ENCODE measurements around the gene MRPS25. TPM values are rescaled to one million over a fixed set of nuclear protein-coding genes. Genes with fewer than 3 reads are reported as not detected.
A peak's percentile ranks its signal among the peaks of the same experiment; 100 is the strongest.

MRPS25 gene
- total and polyA plus RNA-seq, 2 experiments from 2014 or later, result 47.9 to 75.0 TPM

GRCh38 chr3:15051531-15051930 lies 13.6 kb downstream of the MRPS25 start:
- no peak overlapping the region for H3K4me3 ChIP-seq
- H3K4me1 Mint-ChIP-seq, result peaks cover 15% of the 10 kb centered on the region
- peaks cover 61% of the 10 kb centered on the region for H3K36me3 Mint-ChIP-seq (ENCODE audit: low read depth)
- ATAC-seq (peak; percentile 99), DNase-seq (ENCODE audit: low spot score) (peak; percentile 86)
- H3K4me1 ChIP-seq (ENCODE audit: insufficient read depth), result no peaks in the 10 kb centered on the region
- H3K9me3 Mint-ChIP-seq, result no peaks in the 10 kb centered on the region; the same call in 2 of the 3 replicates
- H3K4me2 ChIP-seq, result no peak overlapping the region
- H3K4me3 Mint-ChIP-seq, result no peak overlapping the region
- H3K36me3 ChIP-seq (ENCODE audit: insufficient read depth), result peaks cover 52% of the 10 kb centered on the region
- H3K27ac Mint-ChIP-seq, result peak overlapping the region; percentile 77
- peaks cover 57% of the 10 kb centered on the region for H3K79me2 ChIP-seq (replicated peaks; ENCODE audit: insufficient read depth)
- H3K27me3 Mint-ChIP-seq (ENCODE audit: insufficient read depth, low read depth, poor library complexity), result peaks cover 3% of the 10 kb centered on the region
- no peaks in the 10 kb centered on the region for H3K27me3 ChIP-seq (ENCODE audit: insufficient read depth)
- no peak overlapping the region for H2AFZ ChIP-seq
- H3K27ac ChIP-seq (ENCODE audit: low read depth), result no peak overlapping the region
- peak; percentile 68 to 80 for TF ChIP-seq CTCF (conservative IDR thresholded peaks at IDR 0.05; ENCODE audit: low read depth in 2 of 2)
- no peak for TF ChIP-seq NANOG (IDR thresholded peaks at IDR 0.05; ENCODE audit: borderline replicate concordance)
- no peak for TF ChIP-seq CREB1 (CRISPR knock-in tag; IDR thresholded peaks at IDR 0.05; ENCODE audit: low read depth)
- TF ChIP-seq EZH2phosphoT487 (IDR thresholded peaks at IDR 0.05; ENCODE audit: unreplicated experiment), result no peak
- no peak for TF ChIP-seq EZH2 (IDR thresholded peaks at IDR 0.05; ENCODE audit: low read depth, unreplicated experiment)
- TF ChIP-seq POLR2AphosphoS5 (IDR thresholded peaks at IDR 0.05; ENCODE audit: low read depth), result 0 out of 2 replicates have a peak, but pooled peaks have one; percentile 40
- TF ChIP-seq ZNF114 (CRISPR knock-in tag; IDR thresholded peaks at IDR 0.05), result no peak
- H3K9me2 ChIP-seq (ENCODE audit: insufficient read depth), result no peaks in the 10 kb centered on the region
- H3F3A ChIP-seq (replicated peaks; ENCODE audit: low read depth), result peaks cover 17% of the 10 kb centered on the region; the same call in 1 of the 2 replicates
- peaks cover 48% of the 10 kb centered on the region for H4K20me1 ChIP-seq (replicated peaks; ENCODE audit: insufficient read depth)

GRCh38 chr3:15050405-15051092 lies 14.6 kb downstream of the MRPS25 start:
- Histone ChIP-seq H3K27me3 (ENCODE audit: insufficient read depth) (no peaks in the 10 kb centered on the region), H3K36me3 (ENCODE audit: insufficient read depth) (peaks cover 62% of the 10 kb centered on the region), H2AFZ (no peak overlapping the region), H3K79me2 (replicated peaks; ENCODE audit: insufficient read depth) (peaks cover 47% of the 10 kb centered on the region), H3K4me1 (ENCODE audit: insufficient read depth) (no peaks in the 10 kb centered on the region), H3K27ac (ENCODE audit: low read depth) (no peak overlapping the region), H3K4me2 (no peak overlapping the region), H4K20me1 (replicated peaks; ENCODE audit: insufficient read depth) (peaks cover 53% of the 10 kb centered on the region), H3K4me3 (no peak overlapping the region), H3F3A (replicated peaks; ENCODE audit: low read depth) (peaks cover 24% of the 10 kb centered on the region; the same call in 1 of the 2 replicates), H3K9me2 (ENCODE audit: insufficient read depth) (no peaks in the 10 kb centered on the region)
- DNase-seq (ENCODE audit: low spot score) (no peak), ATAC-seq (no peak)
- TF ChIP-seq ETS1 (IDR thresholded peaks at IDR 0.05) (no peak), CTCF (conservative IDR thresholded peaks at IDR 0.05; ENCODE audit: low read depth in 2 of 2) (no peak), ZNF331 (CRISPR knock-in tag; IDR thresholded peaks at IDR 0.05; ENCODE audit: low read depth) (no peak), ZNF114 (CRISPR knock-in tag; IDR thresholded peaks at IDR 0.05) (no peak), JUNB (IDR thresholded peaks at IDR 0.05; ENCODE audit: unreplicated experiment) (no peak), EZH2phosphoT487 (IDR thresholded peaks at IDR 0.05; ENCODE audit: unreplicated experiment) (no peak)
- H3K27me3 Mint-ChIP-seq (ENCODE audit: insufficient read depth, low read depth, poor library complexity), result peaks cover 6% of the 10 kb centered on the region
- no peaks in the 10 kb centered on the region; the same call in 2 of the 3 replicates for H3K9me3 Mint-ChIP-seq
- H3K4me1 Mint-ChIP-seq, result peaks cover 15% of the 10 kb centered on the region
- H3K36me3 Mint-ChIP-seq (ENCODE audit: low read depth), result peaks cover 66% of the 10 kb centered on the region
- H3K27ac Mint-ChIP-seq, result no peak overlapping the region
- H3K4me3 Mint-ChIP-seq, result no peak overlapping the region

All from GM23338 (cell line).